Spleen (tissue), 11 donors: Measurements from ENCODE around the gene MECP2. TPM values are rescaled to one million over a fixed set of nuclear protein-coding genes. Genes with fewer than 3 reads are reported as not detected.

Experiments
- DNase-seq: peaks from one replicate; pipeline ENCODE4 v3.0.0-alpha.2; 2020
- H3K27ac ChIP-seq, 8 donors: fragments of 200-600 bp; sonication (generic) in 7 of 8; 1 replicate in 4 of 8; 2 replicates in 4 of 8; pipeline versions ENCODE4 v1.5.0 to v1.8.0; 2016 to 2021; ENCODE audit warnings: inconsistent platforms in 4 of 8, mild to moderate bottlenecking in 4 of 8, moderate library complexity in 1 of 8
- H3K27me3 ChIP-seq, 7 donors: fragments of 200-600 bp; sonication (generic) in 6 of 7; replicated peaks in 1 of 7; 1 replicate in 4 of 7; 2 replicates in 3 of 7; pipeline versions ENCODE4 v1.5.0 to v1.8.0; 2016 to 2021; ENCODE audit warnings: inconsistent platforms in 3 of 7, mild to moderate bottlenecking in 1 of 7
- H3K36me3 ChIP-seq, 6 donors: fragments of 200-600 bp; sonication (generic) in 5 of 6; 1 replicate in 4 of 6; 2 replicates in 2 of 6; pipeline versions ENCODE4 v1.5.0 to v1.8.0; 2016 to 2021; ENCODE audit warnings: inconsistent platforms in 2 of 6
- H3K4me1 ChIP-seq, 6 donors: fragments of 200-600 bp; sonication (generic) in 5 of 6; 1 replicate in 3 of 6; 2 replicates in 3 of 6; pipeline versions ENCODE4 v1.5.0 to v1.8.0; 2016 to 2021; ENCODE audit warnings: inconsistent platforms in 3 of 6
- H3K4me3 ChIP-seq, 8 donors: fragments of 200-600 bp; sonication (generic) in 7 of 8; 1 replicate in 4 of 8; 2 replicates in 4 of 8; pipeline versions ENCODE4 v1.5.0 to v1.8.0; 2016 to 2021; ENCODE audit warnings: inconsistent platforms in 4 of 8, mild to moderate bottlenecking in 4 of 8, moderate library complexity in 2 of 8
- H3K9me3 ChIP-seq, 8 donors: fragments of 200-600 bp; sonication (generic) in 7 of 8; 1 replicate in 4 of 8; 2 replicates in 4 of 8; pipeline versions ENCODE4 v1.5.0 to v1.8.0; 2016 to 2021; ENCODE audit warnings: inconsistent platforms in 4 of 8
- CTCF ChIP-seq, 11 experiments: fragments of 200-600 bp in 7 of 11; fragments of 450-650 bp in 4 of 11; sonication (generic) in 4 of 11; IDR thresholded peaks in 8 of 11; conservative IDR thresholded peaks in 3 of 11; 1 replicate in 7 of 11; 2 replicates in 4 of 11; pipeline versions ENCODE4 v1.4.0 to v1.8.0; 2016 to 2021; ENCODE audit warnings: antibody characterized with exemption in 11 of 11, inconsistent platforms in 4 of 11, mild to moderate bottlenecking in 1 of 11
- POLR2A ChIP-seq, 3 donors: fragments of 450-650 bp; IDR thresholded peaks; one replicate each; pipeline ENCODE4 v1.5.1; 2017; ENCODE audit warnings: antibody characterized with exemption in 3 of 3, mild to moderate bottlenecking in 1 of 3
- POLR2AphosphoS5 ChIP-seq, 3 donors: sonication (generic); formaldehyde crosslinking; IDR thresholded peaks; one replicate each; pipeline ENCODE4 v1.5.1; 2017; ENCODE audit warnings: antibody characterized with exemption in 3 of 3
- WGBS, 5 donors: extraction: QIAGEN DNeasy Blood & Tissue Kit in 3 of 5; methylation state at CpG; one replicate each; pipeline versions ENCODE4 v1.1.5 to v1.1.7; 2013 to 2018; 5-methylcytosine and 5-hydroxymethylcytosine counted together
- intact Hi-C: fragments of 100-400 bp; cut with DNase I; formaldehyde crosslinking; loops from one replicate; pipeline ENCODE4 v1.15.0; 2023; ENCODE audit warnings: low total_unique reads
- polyA plus RNA-seq, 3 donors: library from polyadenylated mRNA; stranded (reverse); fragments of 200-250 nt; gene quantifications; one replicate each; pipeline ENCODE4 v1.2.1, GENCODE V29; 2013
- total RNA-seq, 7 donors: library from RNA; depleted of rRNA in 3 of 7; stranded (reverse); fragments of >200 nt in 3 of 7; fragmentation: NEBNext Ultra II Directional in 4 of 7; extraction: Animal tissue kit (Norgen Biotek cat#: 25700) in 4 of 7; gene quantifications; one replicate each; pipeline versions ENCODE4 v1.1.0 to v1.2.1, GENCODE V29; 2016 to 2021
- donor health status: healthy with polysubstance abuse.
- donor health status: DM: no; HTN: no; CAD: no; lungs with moderate emphysema.
- donor health status: DM: no; HTN: no; CAD: no.
- donor health status: Bipolar disorder and iron deficiency.
- donor health status: healthy.
- donor health status: DM: no; HTN: no; CAD: no.
- donor health status: DM: yes; HTN: yes; CAD: no.

MECP2 gene
- total and polyA plus RNA-seq, 10 donors = 15.2 to 104 (median 71.5) TPM

DNA sequence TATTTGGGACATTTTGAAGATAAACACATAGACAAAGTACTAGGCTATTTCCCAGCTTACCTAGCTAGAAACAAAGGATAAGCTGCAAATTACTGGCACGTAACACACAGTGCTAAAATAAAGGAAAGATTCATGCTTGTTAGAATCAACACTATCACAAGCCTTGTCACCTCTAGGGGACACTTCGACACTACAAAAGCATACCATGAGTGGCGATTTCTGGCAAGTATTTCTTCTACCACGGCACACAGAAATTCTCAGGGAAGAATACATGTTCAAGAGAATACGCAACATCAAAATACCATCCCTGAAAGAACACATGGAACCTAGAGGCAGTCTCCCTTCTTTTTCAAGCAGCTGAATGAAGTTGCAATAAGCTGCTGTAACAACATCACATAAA lies 5.1 kb downstream of the MECP2 start:
- DNase-seq = no peak
- Histone ChIP-seq H3K4me3 (no peak overlapping the region), H3K4me1 (peaks cover 3 to 74% (median 51%) of the 10 kb centered on the region in 6 donors), H3K9me3 (no peaks in the 10 kb centered on the region), H3K27me3 (peaks cover 0 to 7% (median 0%) of the 10 kb centered on the region in 7 donors), H3K27ac (peak overlapping the region in 3 of 8 donors; percentile 10 to 46 (median 30)), H3K36me3 (peaks cover 0 to 44% (median 0%) of the 10 kb centered on the region in 6 donors)
- TF ChIP-seq POLR2AphosphoS5 (IDR thresholded peaks at IDR 0.05) (no peak), POLR2A (IDR thresholded peaks at IDR 0.05) (no peak), CTCF (IDR thresholded peaks at IDR 0.05 in 8 of 11, conservative IDR thresholded peaks at IDR 0.05 in 3 of 11) (no peak)
- intact Hi-C loops = no loop called here
- 61 to 82% (median 78%) methylated on average over 5 of the region's 5 CpGs for WGBS, 5 donors

DNA sequence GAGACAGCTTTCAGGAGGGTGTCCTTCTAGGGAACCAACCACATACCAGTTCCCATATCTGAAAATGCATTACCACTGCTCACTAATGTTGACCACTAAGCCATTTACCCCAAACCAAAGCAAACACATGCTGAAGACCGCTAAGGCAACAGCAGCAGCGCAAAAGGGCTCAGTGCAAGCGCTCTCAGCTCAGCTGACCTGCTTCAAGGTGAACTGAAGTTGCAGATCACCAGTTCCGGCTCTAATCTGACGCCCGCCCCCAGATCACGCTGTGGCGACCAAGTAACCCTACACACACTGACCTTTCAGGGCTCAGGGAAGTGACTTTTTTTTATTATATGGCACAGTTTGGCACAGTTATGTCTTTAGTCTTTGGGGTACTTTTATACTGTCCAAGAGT lies 5.8 kb downstream of the MECP2 start:
- no peak for TF ChIP-seq CTCF (IDR thresholded peaks at IDR 0.05 in 8 of 11, conservative IDR thresholded peaks at IDR 0.05 in 3 of 11)
- TF ChIP-seq POLR2AphosphoS5 (IDR thresholded peaks at IDR 0.05) = no peak
- no peak for TF ChIP-seq POLR2A (IDR thresholded peaks at IDR 0.05)
- 62 to 78% (median 72%) methylated on average over 5 to 8 of the region's 8 CpGs for WGBS, 5 donors
- intact Hi-C loops = no loop called here
- no peak overlapping the region for H3K4me3 ChIP-seq
- peaks cover 0 to 48% (median 0%) of the 10 kb centered on the region in 6 donors for H3K36me3 ChIP-seq
- H3K27me3 ChIP-seq = peaks cover 0 to 7% (median 0%) of the 10 kb centered on the region in 7 donors
- peaks cover 3 to 76% (median 51%) of the 10 kb centered on the region in 6 donors for H3K4me1 ChIP-seq
- H3K27ac ChIP-seq = peak overlapping the region in 1 of 8 donors; percentile 46
- no peaks in the 10 kb centered on the region for H3K9me3 ChIP-seq
- DNase-seq = no peak

DNA sequence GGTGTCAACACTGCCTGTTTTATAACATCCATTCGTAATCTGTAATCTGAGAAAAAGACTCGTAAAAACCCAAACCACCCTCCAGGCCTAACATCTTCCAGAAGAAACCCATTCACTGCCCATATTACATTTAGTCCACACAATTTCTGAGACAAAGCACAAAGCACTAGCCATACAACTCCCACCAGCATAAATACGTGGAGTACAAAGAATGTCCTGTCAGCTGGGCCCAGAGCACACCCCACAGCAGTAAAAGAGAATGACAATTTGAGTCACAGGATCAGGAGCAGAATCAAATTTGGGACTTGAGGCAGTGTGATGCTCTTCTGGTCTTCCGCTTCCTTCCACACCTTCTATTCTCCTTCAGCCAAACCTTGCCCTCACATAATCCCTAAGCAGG lies 6.8 kb downstream of the MECP2 start:
- peaks cover 3 to 67% (median 44%) of the 10 kb centered on the region in 6 donors for H3K4me1 ChIP-seq
- no peak for TF ChIP-seq CTCF (IDR thresholded peaks at IDR 0.05 in 8 of 11, conservative IDR thresholded peaks at IDR 0.05 in 3 of 11)
- TF ChIP-seq POLR2A (IDR thresholded peaks at IDR 0.05) = no peak
- TF ChIP-seq POLR2AphosphoS5 (IDR thresholded peaks at IDR 0.05) = no peak
- no peaks in the 10 kb centered on the region for H3K9me3 ChIP-seq
- 79 to 96% (median 84%) methylated on average over 4 of the region's 4 CpGs for WGBS, 5 donors
- H3K36me3 ChIP-seq = peaks cover 0 to 58% (median 0%) of the 10 kb centered on the region in 6 donors
- H3K4me3 ChIP-seq = no peak overlapping the region
- intact Hi-C loops = no loop called here
- no peak overlapping the region for H3K27ac ChIP-seq
- DNase-seq = no peak
- H3K27me3 ChIP-seq = peaks cover 0 to 7% (median 0%) of the 10 kb centered on the region in 7 donors

- Histone ChIP-seq H3K4me3 (no peak overlapping the region), H3K27me3 (peaks cover 0 to 5% (median 0%) of the 10 kb centered on the region in 7 donors), H3K9me3 (no peaks in the 10 kb centered on the region), H3K4me1 (peaks cover 0 to 62% (median 26%) of the 10 kb centered on the region in 6 donors), H3K36me3 (peaks cover 0 to 45% (median 0%) of the 10 kb centered on the region in 6 donors), H3K27ac (peak overlapping the region in 4 of 8 donors; percentile 19 to 45 (median 24))
- intact Hi-C loops = no loop called here
- WGBS, 5 donors = 66 to 74% (median 68%) methylated on average over 7 of the region's 7 CpGs
- TF ChIP-seq CTCF (IDR thresholded peaks at IDR 0.05 in 8 of 11, conservative IDR thresholded peaks at IDR 0.05 in 3 of 11) (no peak), POLR2A (IDR thresholded peaks at IDR 0.05) (no peak), POLR2AphosphoS5 (IDR thresholded peaks at IDR 0.05) (no peak)
- DNase-seq = no peak
Measured at GRCh38 chrX:154084449-154085300, 12.8 kb downstream of the MECP2 start.
